GM23338 (cell line): Measurements from ENCODE around the gene YPEL4. TPM values are rescaled to one million over a fixed set of nuclear protein-coding genes. Genes with fewer than 3 reads are reported as not detected.

ENCODE experiments used
- ATAC-seq: fragments of 200-7000 bp; cut with Tn5 transposase; 3 replicates; pipeline ENCODE4 v1.9.1; 2020
- DNase-seq: peaks from one replicate; pipeline ENCODE4 v3.0.0-alpha.2; 2015; ENCODE audit warnings: low spot score
- H2AFZ ChIP-seq: fragments of 200-600 bp; sonication (generic); 2 replicates; pipeline ENCODE4 v1.8.0; 2016; ENCODE audit warnings: antibody characterized with exemption, mild to moderate bottlenecking, moderate library complexity
- H3F3A ChIP-seq: fragments of 200-600 bp; sonication (generic); replicated peaks from 2 replicates; pipeline ENCODE4 v1.8.0; 2017; ENCODE audit warnings: antibody characterized with exemption, mixed run types, low read depth
- H3K27ac ChIP-seq: fragments of 200-600 bp; sonication (generic); 2 replicates; pipeline ENCODE4 v1.6.1; 2016; ENCODE audit warnings: low read depth
- H3K27me3 ChIP-seq: fragments of 200-600 bp; sonication (generic); 2 replicates; pipeline ENCODE4 v1.8.0; 2016; ENCODE audit warnings: mild to moderate bottlenecking, mixed run types, moderate library complexity; ENCODE audit not compliant: insufficient read depth
- H3K36me3 ChIP-seq: fragments of 200-600 bp; sonication (generic); 2 replicates; pipeline ENCODE4 v1.8.0; 2016; ENCODE audit warnings: mild to moderate bottlenecking; ENCODE audit not compliant: insufficient read depth
- H3K4me1 ChIP-seq: fragments of 200-600 bp; sonication (generic); 2 replicates; pipeline ENCODE4 v1.8.0; 2016; ENCODE audit warnings: mild to moderate bottlenecking, moderate library complexity; ENCODE audit not compliant: insufficient read depth
- H3K4me2 ChIP-seq: fragments of 200-600 bp; sonication (generic); 2 replicates; pipeline ENCODE4 v1.7.1; 2017; ENCODE audit warnings: mixed run types
- H3K4me3 ChIP-seq: fragments of 200-600 bp; sonication (generic); 2 replicates; pipeline ENCODE4 v1.6.1; 2016; ENCODE audit warnings: mixed run types
- H3K79me2 ChIP-seq: fragments of 200-600 bp; sonication (generic); replicated peaks from 2 replicates; pipeline ENCODE4 v1.8.0; 2017; ENCODE audit warnings: mild to moderate bottlenecking; ENCODE audit not compliant: insufficient read depth
- H3K9me2 ChIP-seq: fragments of 200-600 bp; sonication (generic); 2 replicates; pipeline ENCODE4 v1.8.0; 2017; ENCODE audit not compliant: insufficient read depth
- H4K20me1 ChIP-seq: fragments of 200-600 bp; sonication (generic); replicated peaks from 2 replicates; pipeline ENCODE4 v1.8.0; 2017; ENCODE audit warnings: mild to moderate bottlenecking; ENCODE audit not compliant: insufficient read depth
- H3K27ac Mint-ChIP-seq: 2 replicates; pipeline ENCODE4 v1.8.0; 2020; ENCODE audit warnings: inconsistent platforms, mild to moderate bottlenecking, moderate library complexity, mixed read lengths
- H3K27me3 Mint-ChIP-seq: 3 replicates; pipeline ENCODE4 v1.8.0; 2022; ENCODE audit warnings: low read depth, mild to moderate bottlenecking, moderate library complexity, mixed read lengths, inconsistent platforms; ENCODE audit not compliant: insufficient read depth, poor library complexity
- H3K36me3 Mint-ChIP-seq: 3 replicates; pipeline ENCODE4 v1.8.0; 2021; ENCODE audit warnings: low read depth, mild to moderate bottlenecking, inconsistent platforms, moderate library complexity, mixed read lengths
- H3K4me1 Mint-ChIP-seq: 3 replicates; pipeline ENCODE4 v1.8.0; 2020; ENCODE audit warnings: mild to moderate bottlenecking, inconsistent platforms, mixed read lengths
- H3K4me3 Mint-ChIP-seq: 3 replicates; pipeline ENCODE4 v1.8.0; 2021; ENCODE audit warnings: moderate library complexity, mild to moderate bottlenecking, inconsistent platforms, mixed read lengths
- H3K9me3 Mint-ChIP-seq: 3 replicates; pipeline ENCODE4 v1.8.0; 2020; ENCODE audit warnings: moderate library complexity, mild to moderate bottlenecking, inconsistent platforms, mixed read lengths
- CREB1 ChIP-seq: fragments of 250-450 bp; sonication (Bioruptor Pico); IDR thresholded peaks from 2 replicates; pipeline ENCODE4 v1.5.0; 2020; ENCODE audit warnings: low read depth, mild to moderate bottlenecking, moderate library complexity
- EZH2 ChIP-seq: fragments of 200-600 bp; sonication (generic); IDR thresholded peaks from one replicate; pipeline ENCODE4 v1.8.0; 2017; ENCODE audit warnings: antibody characterized with exemption, mild to moderate bottlenecking, low read depth; ENCODE audit not compliant: unreplicated experiment
- JUNB ChIP-seq: IDR thresholded peaks from one replicate; pipeline ENCODE4 v1.6.1; 2016; ENCODE audit warnings: antibody characterized with exemption; ENCODE audit not compliant: unreplicated experiment
- POLR2AphosphoS5 ChIP-seq: IDR thresholded peaks from 2 replicates; pipeline ENCODE4 v1.6.1; 2016; ENCODE audit warnings: antibody characterized with exemption, low read depth
- STAT1 ChIP-seq: IDR thresholded peaks from one replicate; pipeline ENCODE4 v1.6.1; 2016; ENCODE audit warnings: antibody characterized with exemption; ENCODE audit not compliant: unreplicated experiment
- ZNF114 ChIP-seq: fragments of 250-450 bp; sonication (Bioruptor Pico); IDR thresholded peaks from 2 replicates; pipeline ENCODE4 v1.5.0; 2020; ENCODE audit warnings: mild to moderate bottlenecking, moderate library complexity
- ZNF331 ChIP-seq: fragments of 250-450 bp; sonication (Bioruptor Pico); IDR thresholded peaks from 2 replicates; pipeline ENCODE4 v1.5.0; 2020; ENCODE audit warnings: low read depth, mild to moderate bottlenecking, moderate library complexity
- ZNF462 ChIP-seq: fragments of 250-450 bp; sonication (Bioruptor Pico); IDR thresholded peaks from 2 replicates; pipeline ENCODE4 v1.5.0; 2020; ENCODE audit warnings: mild to moderate bottlenecking, moderate library complexity
- polyA plus RNA-seq: library from polyadenylated mRNA; unstranded; fragments of >200 nt; fragmentation: Nextera tagmentation; extraction: Ambion mirVana; gene quantifications from 2 replicates; pipeline ENCODE4 v1.2.1, GENCODE V29; 2016
- total RNA-seq: library from RNA; depleted of rRNA; stranded (reverse); fragments of >200 nt; shearing (Covaris generic); gene quantifications from 2 replicates; pipeline ENCODE4 v1.2.3, GENCODE V29; 2014
- TF ChIP-seq, protein P1 (sequence below): IDR thresholded peaks from 2 replicates; pipeline ENCODE4 v1.6.1; 2016; ENCODE audit warnings: antibody characterized with exemption

YPEL4 gene
- total and polyA plus RNA-seq, 2 experiments from 2014 or later, result 1.1 TPM; not detected in 1

DNA sequence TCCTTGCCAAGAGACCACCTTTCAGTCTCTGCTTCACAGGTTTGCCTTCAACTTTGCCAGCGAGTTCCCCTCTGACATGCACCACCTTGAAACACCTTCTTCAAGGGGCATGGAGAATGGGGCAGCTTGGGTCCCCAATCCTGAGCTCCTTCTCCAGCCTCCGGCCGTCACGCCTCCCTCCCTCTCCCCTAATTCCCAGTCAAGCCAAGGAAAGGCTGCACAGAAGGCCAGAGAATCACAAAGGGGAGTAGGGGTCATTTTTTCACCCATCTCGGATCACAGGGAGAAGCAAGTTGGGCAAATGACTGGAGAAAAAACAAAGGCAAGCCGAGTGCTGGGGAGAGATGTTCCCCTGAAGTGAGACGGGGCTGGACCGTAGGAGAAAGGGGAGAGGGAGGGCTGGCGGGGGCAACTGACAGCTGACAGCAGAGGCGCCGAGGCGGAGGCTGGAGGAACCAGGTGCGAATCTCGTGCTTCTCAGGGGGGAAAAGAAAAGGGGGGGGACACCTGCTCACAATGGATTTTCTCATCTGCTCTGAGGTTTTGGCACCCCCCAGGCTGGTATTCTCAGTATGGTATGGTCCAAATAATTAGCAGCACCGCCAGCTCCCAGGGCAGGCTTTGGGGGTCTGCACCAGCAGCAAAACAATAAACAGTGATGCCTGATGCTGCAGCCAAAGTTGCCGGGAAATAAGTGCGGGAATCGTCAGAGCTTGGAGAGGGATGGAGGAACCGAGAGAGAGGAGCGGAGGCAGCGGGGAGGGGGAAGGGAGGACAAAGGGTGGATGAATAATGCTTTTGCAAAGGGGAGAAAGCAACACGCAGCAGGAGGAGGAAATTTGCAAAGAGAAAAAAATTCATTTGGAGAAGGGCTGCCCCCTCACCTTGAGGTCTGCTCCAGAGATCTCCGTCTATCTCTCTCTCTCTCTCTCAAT lies 644 bp downstream of the YPEL4 start:
- H3K4me1 Mint-ChIP-seq, result peaks cover 84% of the 10 kb centered on the region
- Histone ChIP-seq H4K20me1 (peaks cover 14% of the 10 kb centered on the region; the same call in 1 of the 2 replicates), H3K4me1 (peaks cover 61% of the 10 kb centered on the region), H3K36me3 (no peaks in the 10 kb centered on the region), H3K4me3 (peak overlapping the region; percentile 73), H3K4me2 (peak overlapping the region; percentile 98), H3K27me3 (peaks cover 30% of the 10 kb centered on the region), H3K27ac (no peak overlapping the region), H3K79me2 (no peaks in the 10 kb centered on the region), H2AFZ (no peak overlapping the region), H3K9me2 (peaks cover 10% of the 10 kb centered on the region), H3F3A (peaks cover 47% of the 10 kb centered on the region)
- peak overlapping the region; percentile 73 for H3K4me3 Mint-ChIP-seq
- H3K9me3 Mint-ChIP-seq, result peaks cover 13% of the 10 kb centered on the region
- ATAC-seq, result peak; percentile 3
- TF ChIP-seq STAT1 (no peak), CREB1 (peak; percentile 2; the same call in 1 of the 2 replicates), POLR2AphosphoS5 (peak; percentile 32; the same call in 1 of the 2 replicates)
- DNase-seq, result peak; percentile 76
- peaks cover 69% of the 10 kb centered on the region for H3K27me3 Mint-ChIP-seq
- H3K27ac Mint-ChIP-seq, result peak overlapping the region; percentile 64
- H3K36me3 Mint-ChIP-seq, result no peaks in the 10 kb centered on the region; the same call in 2 of the 3 replicates

GRCh38 chr11:57647960-57648800 lies 1.5 kb downstream of the YPEL4 start:
- H3K27ac Mint-ChIP-seq, result peak overlapping the region; percentile 76; the same call in 1 of the 2 replicates
- peaks cover 56% of the 10 kb centered on the region for H3F3A ChIP-seq
- peaks cover 21% of the 10 kb centered on the region for H4K20me1 ChIP-seq
- H3K27ac ChIP-seq, result no peak overlapping the region
- H3K27me3 Mint-ChIP-seq, result peaks cover 64% of the 10 kb centered on the region
- H3K4me1 ChIP-seq, result peaks cover 69% of the 10 kb centered on the region
- ATAC-seq (peak; percentile 4), DNase-seq (peak; percentile 35)
- peaks cover 30% of the 10 kb centered on the region for H3K27me3 ChIP-seq
- H3K9me3 Mint-ChIP-seq, result peaks cover 13% of the 10 kb centered on the region
- H3K79me2 ChIP-seq, result 0 out of 2 replicates have a peak, but pooled peaks cover 3% of the 10 kb centered on the region
- H3K36me3 ChIP-seq, result peaks cover 5% of the 10 kb centered on the region; the same call in 1 of the 2 replicates
- H3K9me2 ChIP-seq, result peaks cover 10% of the 10 kb centered on the region
- H3K4me2 ChIP-seq, result peak overlapping the region; percentile 98
- H3K4me1 Mint-ChIP-seq, result peaks cover 86% of the 10 kb centered on the region
- H3K36me3 Mint-ChIP-seq, result peaks cover 8% of the 10 kb centered on the region
- peak overlapping the region; percentile 73 for H3K4me3 Mint-ChIP-seq
- peak overlapping the region; percentile 73 for H3K4me3 ChIP-seq
- H2AFZ ChIP-seq, result no peak overlapping the region
- no peak for TF ChIP-seq EZH2
- TF ChIP-seq, protein P1, sequence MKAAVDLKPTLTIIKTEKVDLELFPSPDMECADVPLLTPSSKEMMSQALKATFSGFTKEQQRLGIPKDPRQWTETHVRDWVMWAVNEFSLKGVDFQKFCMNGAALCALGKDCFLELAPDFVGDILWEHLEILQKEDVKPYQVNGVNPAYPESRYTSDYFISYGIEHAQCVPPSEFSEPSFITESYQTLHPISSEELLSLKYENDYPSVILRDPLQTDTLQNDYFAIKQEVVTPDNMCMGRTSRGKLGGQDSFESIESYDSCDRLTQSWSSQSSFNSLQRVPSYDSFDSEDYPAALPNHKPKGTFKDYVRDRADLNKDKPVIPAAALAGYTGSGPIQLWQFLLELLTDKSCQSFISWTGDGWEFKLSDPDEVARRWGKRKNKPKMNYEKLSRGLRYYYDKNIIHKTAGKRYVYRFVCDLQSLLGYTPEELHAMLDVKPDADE, result no peak
- TF ChIP-seq ZNF331 (CRISPR knock-in tag), result no peak
- no peak for TF ChIP-seq ZNF114
- no peak for TF ChIP-seq STAT1
- no peak for TF ChIP-seq JUNB
- TF ChIP-seq POLR2AphosphoS5, result no peak; the same call in 1 of the 2 replicates
- TF ChIP-seq ZNF462, result no peak
